Posterior cingulate gyrus (tissue), 11 donors: ENCODE data around the gene SRPK1.

ENCODE experiments used
- DNase-seq, 10 donors: peaks; one replicate each; pipeline versions ENCODE4 v3.0.0 to v3.0.0-alpha.2; 2020 to 2021; ENCODE audit warnings: mixed read lengths in 3 of 10
- intact Hi-C: fragments of 100-400 bp; cut with DNase I; formaldehyde crosslinking; loops from one replicate; pipeline ENCODE4 v1.15.1; 2023

Gene SRPK1

GRCh38 chr6:35905141-35905785, 15.6 kb downstream of the SRPK1 start:
- DNase-seq: no peak
- intact Hi-C loops: no loop called here

GRCh38 chr6:35903679-35904078, 17.2 kb downstream of the SRPK1 start:
- intact Hi-C loops: no loop called here
- DNase-seq: no peak

DNA sequence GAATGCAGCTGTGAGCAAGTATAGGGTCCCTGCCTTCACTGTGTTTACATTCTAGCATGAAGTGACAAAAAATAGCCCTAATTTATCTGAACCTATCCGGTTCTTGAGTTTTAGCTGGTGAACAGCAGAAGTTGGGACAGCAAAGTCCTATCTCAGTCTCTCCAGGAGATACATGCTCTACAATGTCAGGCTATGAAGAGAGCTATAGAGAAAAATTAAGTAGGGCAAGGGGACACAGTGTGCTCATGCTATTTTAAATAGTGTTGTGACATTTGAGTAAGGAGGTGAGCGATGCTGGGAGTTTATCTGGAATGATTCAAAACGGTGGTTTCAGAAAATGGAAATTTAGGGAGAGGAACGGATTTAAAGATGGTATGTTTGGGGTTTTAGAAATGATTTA, 20.4 kb downstream of the SRPK1 start:
- intact Hi-C loops: no loop called here

DNA sequence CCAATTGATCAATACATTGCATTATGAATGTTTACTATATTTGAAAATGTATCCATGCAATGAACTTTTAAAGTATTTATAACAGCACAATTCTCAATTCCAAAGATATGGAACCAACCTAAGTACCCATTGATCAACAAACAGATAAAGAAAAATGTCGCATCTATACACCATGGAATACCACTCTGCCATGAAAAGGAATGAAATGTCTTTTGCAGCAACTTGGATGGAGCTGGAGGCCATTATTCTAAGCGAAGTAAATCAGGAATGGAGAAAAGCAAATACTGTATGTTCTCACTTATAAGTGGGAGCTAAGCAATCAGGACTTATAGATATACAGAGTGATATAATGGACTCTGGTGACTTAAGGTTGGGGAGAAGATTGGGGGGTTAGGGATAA, 22.9 kb downstream of the SRPK1 start:
- no peak for DNase-seq
- intact Hi-C loops: no loop called here

More for the DNA sequence above, 20.4 kb downstream of the SRPK1 start:
- no peak for DNase-seq

DNA sequence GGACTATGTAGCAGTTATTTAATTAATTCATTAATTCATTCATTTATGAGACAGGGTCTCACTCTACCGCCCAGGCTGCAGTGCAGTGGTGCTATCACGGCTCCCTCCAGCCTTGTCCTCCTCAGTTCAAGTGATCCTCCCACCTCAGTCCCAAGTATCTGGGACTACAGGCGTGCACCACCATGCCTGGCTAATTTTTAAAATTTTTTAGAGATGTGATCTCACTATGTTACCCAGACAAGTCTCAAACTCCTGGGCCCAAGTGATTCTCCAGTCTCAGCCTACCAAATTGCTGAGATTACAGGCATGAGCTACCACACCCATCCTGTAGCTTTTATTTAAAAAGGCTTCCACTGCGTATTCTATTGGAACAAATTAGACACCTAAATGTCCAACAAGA, 23.4 kb downstream of the SRPK1 start:
- intact Hi-C loops: no loop called here
- DNase-seq: no peak

DNA sequence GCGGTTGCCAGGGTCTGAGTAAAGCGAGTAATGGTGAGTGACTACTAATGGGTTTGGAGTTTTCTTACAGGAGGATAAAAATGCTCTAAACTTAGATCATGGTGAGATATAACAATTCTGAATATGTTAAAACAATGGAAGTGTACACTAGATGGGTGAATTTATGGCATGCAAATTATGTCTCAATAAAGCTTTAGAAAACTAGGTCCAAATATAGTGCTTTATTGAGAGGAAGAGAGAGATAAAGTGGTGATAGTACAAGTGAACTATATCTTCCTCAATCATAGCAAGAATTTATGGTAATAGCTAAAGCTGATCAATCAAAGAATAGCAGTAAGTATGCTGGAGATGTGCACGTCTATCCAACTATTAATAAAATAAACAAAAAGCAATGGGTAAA, 23.9 kb downstream of the SRPK1 start:
- intact Hi-C loops: no loop called here
- no peak for DNase-seq

- intact Hi-C loops: no loop called here
- DNase-seq: no peak
Observed at GRCh38 chr6:35896228-35896627, 24.7 kb downstream of the SRPK1 start.

DNA sequence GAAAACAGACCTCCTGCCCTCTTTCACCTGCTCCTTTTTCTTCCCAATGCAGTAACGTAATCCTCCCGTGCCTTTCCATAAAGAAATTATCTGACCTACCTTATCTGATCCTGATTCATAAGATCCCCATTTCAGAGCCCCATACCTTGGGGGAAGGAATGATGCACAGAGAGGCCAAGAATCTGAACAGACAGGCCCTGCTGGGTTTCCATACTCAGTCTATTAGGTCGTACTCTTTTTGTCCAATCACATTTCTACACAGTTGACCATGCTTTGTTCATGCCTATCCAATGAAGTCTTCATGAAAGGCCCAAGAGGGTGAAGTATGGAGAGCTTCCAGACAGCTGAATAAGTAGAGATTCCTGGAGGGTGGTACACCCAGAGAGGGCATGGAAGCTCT, 25.3 kb downstream of the SRPK1 start:
- intact Hi-C loops: no loop called here

GRCh38 chr6:35894776-35895175, 26.1 kb downstream of the SRPK1 start:
- intact Hi-C loops: no loop called here
- DNase-seq: no peak

More for the DNA sequence above, 25.3 kb downstream of the SRPK1 start:
- no peak for DNase-seq

DNA sequence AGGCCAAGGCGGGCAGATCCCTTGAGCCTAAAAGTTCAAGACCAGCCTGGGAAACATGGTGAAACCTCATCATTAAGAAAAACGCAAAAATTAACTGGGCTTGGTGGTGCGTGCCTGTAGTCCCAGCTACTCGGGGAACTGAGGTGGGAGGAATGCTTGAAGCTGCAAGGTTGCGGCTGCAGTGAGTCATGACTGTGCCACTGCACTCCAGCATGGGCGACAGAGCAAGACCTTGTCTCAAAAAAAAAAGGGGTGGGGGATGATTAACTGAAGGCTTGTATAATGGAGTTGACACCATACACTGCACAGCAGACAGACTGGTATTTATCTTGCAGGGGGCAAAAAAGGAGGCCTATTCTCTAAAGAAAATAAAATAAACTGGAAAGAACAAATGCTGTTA, 27.7 kb downstream of the SRPK1 start:
- intact Hi-C loops: no loop called here
- no peak for DNase-seq

DNA sequence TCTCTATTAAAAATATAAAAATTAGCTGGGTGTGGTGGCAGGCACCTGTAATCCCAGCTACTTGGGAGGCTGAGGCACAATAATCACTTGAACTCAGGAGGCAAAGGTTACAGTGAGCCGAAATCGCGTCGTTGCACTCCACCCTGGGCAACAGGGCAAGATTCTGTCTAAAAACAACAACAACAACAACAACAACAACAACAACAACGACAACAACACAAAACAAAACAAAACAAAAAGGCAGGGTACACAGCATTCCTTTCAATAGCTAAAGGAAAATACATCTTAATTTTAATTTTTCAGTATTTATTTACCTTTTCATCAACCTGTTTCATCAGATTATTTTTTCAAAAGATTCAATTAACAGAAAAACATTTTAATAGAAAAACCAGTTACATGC, 28.4 kb downstream of the SRPK1 start:
- intact Hi-C loops: no loop called here
- no peak for DNase-seq

GRCh38 chr6:35879151-35879550, 41.7 kb downstream of the SRPK1 start:
- no peak for DNase-seq
- intact Hi-C loops: no loop called here

- intact Hi-C loops: no loop called here
- DNase-seq: no peak
Observed at GRCh38 chr6:35876902-35877301, 44.0 kb downstream of the SRPK1 start.

GRCh38 chr6:35874730-35875129, 46.2 kb downstream of the SRPK1 start:
- intact Hi-C loops: no loop called here
- DNase-seq: no peak

DNA sequence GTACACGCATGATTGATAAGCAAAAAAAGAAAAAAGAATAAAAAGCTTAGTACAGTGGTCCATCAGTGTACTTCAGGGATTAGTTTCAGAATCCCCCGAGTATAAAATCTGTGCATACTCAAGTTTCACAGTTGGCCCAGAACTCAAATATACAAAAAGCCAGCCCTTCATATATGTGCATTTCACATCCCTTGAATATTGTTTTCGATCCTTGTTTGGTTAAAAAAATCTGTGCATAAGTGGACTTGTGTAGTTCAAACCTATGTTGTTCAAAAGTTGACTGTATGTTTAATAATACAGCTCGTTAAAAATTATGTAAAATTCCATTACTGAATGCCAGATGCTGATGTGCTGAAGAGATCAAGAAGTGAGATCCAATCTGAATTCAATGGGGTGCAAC, 61.5 kb downstream of the SRPK1 start:
- no peak for DNase-seq
- intact Hi-C loops: no loop called here

- intact Hi-C loops: no loop called here
- DNase-seq: no peak
Observed at GRCh38 chr6:35857853-35858252, 63.0 kb downstream of the SRPK1 start.

DNA sequence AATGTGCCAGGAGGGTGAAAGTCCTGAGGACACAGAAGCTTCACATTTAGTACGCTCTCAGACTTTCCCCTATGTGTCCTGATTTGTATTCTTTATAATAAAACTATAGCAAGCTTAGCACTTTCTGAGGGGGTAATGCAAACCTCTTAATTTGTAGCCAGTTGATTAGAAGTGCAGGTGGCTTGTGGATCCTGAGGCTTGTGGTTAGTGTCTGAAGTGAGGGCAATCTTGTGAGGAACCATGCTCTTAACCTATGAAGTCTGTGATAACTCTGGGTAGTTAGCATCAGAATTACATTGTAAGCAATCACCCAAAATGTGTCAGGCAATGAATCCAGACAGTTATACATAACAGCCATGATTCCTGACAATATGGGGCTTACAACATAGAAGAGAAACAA, 64.6 kb downstream of the SRPK1 start:
- intact Hi-C loops: no loop called here
- no peak for DNase-seq

DNA sequence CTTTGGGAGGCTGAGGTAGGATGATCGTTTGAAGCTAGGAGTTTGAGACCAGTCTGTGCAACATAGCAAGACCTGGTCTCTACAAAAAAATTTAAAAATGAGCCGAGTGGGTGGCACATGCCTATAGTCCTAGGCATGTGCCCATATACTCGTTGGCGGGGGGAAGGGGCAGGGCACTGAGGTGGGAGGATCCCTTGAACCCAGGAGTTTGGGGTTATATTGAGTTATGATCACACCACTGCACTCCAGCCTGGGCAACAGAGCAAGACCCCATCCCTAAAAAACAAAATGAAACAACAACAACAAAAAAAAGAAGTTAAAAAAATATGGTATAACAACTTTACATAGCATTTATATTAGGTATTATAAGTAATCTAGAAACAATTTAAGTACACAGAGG, 67.9 kb downstream of the SRPK1 start:
- intact Hi-C loops: no loop called here
- DNase-seq: no peak

GRCh38 chr6:35850208-35850607, 70.7 kb downstream of the SRPK1 start:
- no peak for DNase-seq
- intact Hi-C loops: no loop called here

- intact Hi-C loops: no loop called here
Observed at GRCh38 chr6:35844290-35844689, 76.6 kb downstream of the SRPK1 start.

GRCh38 chr6:35842381-35842780, 78.5 kb downstream of the SRPK1 start:
- DNase-seq: no peak
- intact Hi-C loops: no loop called here

More at GRCh38 chr6:35844290-35844689, 76.6 kb downstream of the SRPK1 start:
- DNase-seq: no peak

GRCh38 chr6:35839019-35839418, 81.9 kb downstream of the SRPK1 start:
- intact Hi-C loops: no loop called here
- no peak for DNase-seq

GRCh38 chr6:35833536-35833935, 87.4 kb downstream of the SRPK1 start:
- DNase-seq: peak in 1 of 10 donors; percentile 38
- intact Hi-C loops: no loop called here
